ENCODE results near the gene TRIOBP.

- TF ChIP-seq CTCF (IDR thresholded peaks at IDR 0.05) (no peak), POLR2A (IDR thresholded peaks at IDR 0.05) (no peak)
Measured at GRCh38 chr22:37731804-37732471, 35.1 kb downstream of the TRIOBP start.
